Measurements from ENCODE around the gene EFHD2.
"Not testable (repeated sequence)": the region's sequence is repeated elsewhere in the genome, so short reads cannot be mapped to it uniquely, and the experiment has no call there.

Gene EFHD2

DNA sequence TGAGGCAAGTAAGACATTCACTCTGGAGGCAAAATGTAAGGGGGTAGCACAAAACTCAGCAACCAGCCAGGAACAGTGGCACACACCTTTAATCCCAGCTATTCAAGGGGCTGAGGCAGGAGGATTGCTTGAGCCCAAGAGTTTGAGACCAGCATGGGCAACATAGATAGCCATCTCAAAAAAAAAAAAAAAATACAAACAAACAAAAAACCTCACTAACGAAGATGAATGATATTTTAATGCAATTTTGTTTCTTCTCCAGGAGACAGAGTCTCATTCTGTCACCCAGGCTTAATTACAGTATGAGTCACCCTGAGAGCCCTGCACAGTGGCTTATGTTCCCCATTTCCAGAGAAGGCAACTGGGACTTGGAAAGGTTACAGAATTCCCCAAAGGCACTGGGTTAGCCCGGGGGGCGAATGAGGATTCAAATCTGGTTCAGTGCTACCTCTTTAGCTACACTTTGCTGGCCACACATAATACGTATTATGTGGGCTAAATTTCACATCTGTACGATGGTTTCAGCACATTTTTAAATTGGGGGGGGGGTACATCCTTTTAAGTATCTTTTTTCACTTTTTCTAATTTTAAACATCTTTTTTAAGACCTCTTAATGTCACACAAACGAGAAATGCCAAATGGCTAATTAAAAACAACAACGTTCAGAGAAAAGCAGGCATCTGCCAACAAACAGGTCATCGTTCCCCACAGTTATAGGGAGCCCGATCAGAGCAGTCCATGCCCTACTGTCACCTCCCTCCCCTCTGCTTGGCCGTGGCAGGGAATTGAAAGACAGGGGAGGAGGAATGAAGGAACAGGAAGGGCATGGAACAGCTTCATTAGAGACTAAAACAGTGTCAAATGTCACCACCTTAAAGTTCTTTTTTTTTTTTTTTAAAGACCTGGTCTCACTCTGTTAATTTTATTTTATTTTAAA is 50.4 kb downstream of the EFHD2 start:
- no peak overlapping the region for H3K4me3 ChIP-seq (ENCODE audit: low read depth, low read length)
- no peak for DNase-seq (ENCODE audit: low read depth)
- TF ChIP-seq, protein P1, sequence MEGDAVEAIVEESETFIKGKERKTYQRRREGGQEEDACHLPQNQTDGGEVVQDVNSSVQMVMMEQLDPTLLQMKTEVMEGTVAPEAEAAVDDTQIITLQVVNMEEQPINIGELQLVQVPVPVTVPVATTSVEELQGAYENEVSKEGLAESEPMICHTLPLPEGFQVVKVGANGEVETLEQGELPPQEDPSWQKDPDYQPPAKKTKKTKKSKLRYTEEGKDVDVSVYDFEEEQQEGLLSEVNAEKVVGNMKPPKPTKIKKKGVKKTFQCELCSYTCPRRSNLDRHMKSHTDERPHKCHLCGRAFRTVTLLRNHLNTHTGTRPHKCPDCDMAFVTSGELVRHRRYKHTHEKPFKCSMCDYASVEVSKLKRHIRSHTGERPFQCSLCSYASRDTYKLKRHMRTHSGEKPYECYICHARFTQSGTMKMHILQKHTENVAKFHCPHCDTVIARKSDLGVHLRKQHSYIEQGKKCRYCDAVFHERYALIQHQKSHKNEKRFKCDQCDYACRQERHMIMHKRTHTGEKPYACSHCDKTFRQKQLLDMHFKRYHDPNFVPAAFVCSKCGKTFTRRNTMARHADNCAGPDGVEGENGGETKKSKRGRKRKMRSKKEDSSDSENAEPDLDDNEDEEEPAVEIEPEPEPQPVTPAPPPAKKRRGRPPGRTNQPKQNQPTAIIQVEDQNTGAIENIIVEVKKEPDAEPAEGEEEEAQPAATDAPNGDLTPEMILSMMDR (IDR thresholded peaks at IDR 0.05; ENCODE audit: control insufficient read depth, extremely low read depth, insufficient read depth) = no peak

DNA sequence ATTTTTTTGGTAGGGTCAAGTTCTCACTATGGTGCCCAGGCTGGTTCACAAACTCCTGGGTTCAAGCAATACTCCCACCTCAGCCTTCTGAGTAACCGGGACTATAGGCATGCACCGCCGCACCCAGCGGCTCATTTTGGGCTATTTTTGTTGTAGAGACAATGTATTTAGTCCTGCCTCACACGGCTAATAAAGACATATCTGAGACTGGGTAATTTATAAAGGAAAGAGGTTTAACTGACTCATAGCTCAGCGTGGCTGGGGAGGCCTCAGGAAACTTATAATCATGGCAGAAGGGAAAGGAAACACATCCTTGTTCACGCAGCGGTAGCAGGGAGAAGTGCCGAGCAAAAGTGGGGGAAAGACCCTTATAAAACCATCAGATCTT is 51.0 kb downstream of the EFHD2 start:
- H3K4me3 ChIP-seq (ENCODE audit: low read depth, low read length) = no peak overlapping the region
- TF ChIP-seq, protein P1 (IDR thresholded peaks at IDR 0.05; ENCODE audit: control insufficient read depth, extremely low read depth, insufficient read depth) = no peak
- DNase-seq (ENCODE audit: low read depth) = no peak

DNA sequence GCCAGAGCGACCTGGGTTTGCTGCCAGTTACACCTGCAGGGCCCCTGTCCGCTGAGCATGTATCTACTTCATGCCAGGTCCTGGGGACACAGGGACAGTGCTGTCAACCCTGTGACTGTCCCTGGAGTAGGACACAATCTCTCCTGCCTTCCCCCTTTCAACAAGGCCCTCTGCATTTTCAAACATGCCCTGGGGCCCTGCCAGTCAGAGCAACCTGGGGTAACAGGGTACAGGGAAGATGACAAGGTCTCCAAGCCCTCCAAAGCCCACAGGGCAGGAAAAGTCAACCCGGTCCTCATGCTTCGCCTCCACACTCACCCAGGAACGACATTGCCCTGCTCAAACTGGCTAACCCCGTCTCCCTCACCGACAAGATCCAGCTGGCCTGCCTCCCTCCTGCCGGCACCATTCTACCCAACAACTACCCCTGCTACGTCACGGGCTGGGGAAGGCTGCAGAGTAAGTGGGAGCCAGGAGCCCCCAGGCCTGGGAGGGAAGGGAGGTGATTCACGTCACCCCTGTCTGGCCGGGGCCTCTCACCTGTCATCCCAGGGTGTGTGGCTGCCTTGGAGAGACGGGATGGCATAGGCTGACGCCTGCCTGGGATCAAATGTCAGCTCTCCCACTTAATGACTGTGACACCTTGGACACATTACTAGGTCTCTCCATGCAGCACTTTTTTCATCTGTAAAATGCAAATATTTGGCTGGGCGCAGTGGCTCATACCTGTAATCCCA is 53.5 kb downstream of the EFHD2 start:
- not testable (repeated sequence) for H3K4me3 ChIP-seq (ENCODE audit: low read depth, low read length); DNase-seq (ENCODE audit: low read depth)

DNA sequence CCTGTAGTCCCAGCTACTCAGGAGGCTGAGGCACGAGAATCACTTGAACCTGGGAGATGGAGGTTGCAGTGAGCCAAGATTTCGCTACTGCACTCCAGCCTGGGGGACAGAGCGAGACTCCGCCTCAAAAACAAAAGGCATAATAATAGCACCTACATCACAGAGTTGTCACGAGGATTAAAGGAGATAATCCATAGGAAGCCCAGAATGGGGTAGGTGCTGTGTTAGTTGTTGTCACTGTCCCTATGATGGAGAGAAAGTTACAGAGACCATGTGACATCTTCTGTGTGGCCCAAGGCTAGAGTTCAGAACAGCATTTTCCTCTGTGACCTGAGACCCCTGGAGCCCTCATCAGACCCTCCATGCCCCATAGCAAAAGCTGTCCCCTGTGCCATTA is 54.2 kb downstream of the EFHD2 start:
- not testable (repeated sequence) for H3K4me3 ChIP-seq (ENCODE audit: low read depth, low read length); DNase-seq (ENCODE audit: low read depth)

DNA sequence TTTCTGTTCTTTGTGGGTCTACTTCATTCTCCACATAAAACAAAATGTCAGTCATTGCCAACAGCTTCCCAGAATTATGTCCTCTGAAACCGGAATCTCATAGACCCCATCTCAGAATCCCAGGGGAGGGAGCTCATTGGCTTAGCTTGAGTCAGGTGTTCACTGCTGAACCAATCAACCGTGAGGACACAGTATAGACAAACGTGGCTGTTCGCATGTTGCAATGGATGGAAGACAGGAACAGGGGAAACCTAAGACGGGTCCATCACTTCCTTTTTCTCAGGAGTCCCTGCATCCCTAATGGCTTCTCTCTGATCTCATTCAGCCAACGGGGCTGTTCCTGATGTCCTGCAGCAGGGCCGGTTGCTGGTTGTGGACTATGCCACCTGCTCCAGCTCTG is 56.0 kb downstream of the EFHD2 start:
- TF ChIP-seq, protein P1 (IDR thresholded peaks at IDR 0.05; ENCODE audit: control insufficient read depth, extremely low read depth, insufficient read depth) = no peak
- no peak overlapping the region for H3K4me3 ChIP-seq (ENCODE audit: low read depth, low read length)
- DNase-seq (ENCODE audit: low read depth) = no peak

DNA sequence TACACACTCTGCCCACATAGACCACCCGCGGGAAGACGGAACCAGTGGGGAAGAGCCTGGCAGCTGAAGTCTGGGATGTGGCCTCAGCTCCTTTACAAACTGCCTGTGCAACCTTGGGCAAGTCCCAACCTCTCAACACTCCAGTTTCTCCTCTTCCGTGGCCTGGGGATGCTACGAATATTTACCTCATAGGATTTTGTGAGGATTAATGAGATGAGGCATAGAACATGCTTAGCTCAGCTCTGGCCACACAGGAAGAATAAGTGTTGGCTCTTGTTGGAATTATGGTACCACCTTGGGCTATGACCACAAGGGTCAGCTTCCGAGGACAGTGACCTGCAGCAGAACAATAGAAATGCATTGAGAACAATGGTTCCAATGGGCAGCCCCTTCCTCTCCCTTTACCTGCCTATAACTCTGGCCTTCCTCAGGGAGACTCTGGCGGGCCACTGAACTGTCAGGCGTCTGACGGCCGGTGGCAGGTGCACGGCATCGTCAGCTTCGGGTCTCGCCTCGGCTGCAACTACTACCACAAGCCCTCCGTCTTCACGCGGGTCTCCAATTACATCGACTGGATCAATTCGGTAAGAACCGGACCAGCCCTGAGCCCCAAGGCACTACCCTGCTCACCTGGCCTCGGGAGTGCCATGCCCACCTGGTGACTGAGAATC is 57.4 kb downstream of the EFHD2 start:
- not testable (repeated sequence) for DNase-seq (ENCODE audit: low read depth); H3K4me3 ChIP-seq (ENCODE audit: low read depth, low read length)

DNA sequence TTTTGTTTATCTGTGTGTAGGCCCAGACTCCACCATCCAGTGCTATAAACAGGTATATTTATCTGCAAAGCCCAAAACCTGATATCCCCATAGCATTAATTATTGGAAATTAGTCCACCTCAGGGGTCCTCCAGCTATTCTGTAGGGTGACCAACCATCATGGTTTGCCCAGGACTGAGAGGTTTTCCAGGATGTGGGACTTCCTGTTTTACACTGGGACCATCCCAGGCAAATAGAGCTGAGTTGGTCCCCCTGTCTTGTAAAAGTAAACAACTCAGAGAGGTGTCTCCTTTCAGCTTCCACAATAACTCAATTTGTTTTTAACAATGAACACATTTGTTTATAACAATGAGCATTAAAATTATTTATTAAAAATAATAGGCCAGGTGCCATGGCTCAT is 58.5 kb downstream of the EFHD2 start:
- DNase-seq (ENCODE audit: low read depth) = no peak
- H3K4me3 ChIP-seq (ENCODE audit: low read depth, low read length) = no peak overlapping the region
- TF ChIP-seq, protein P1 (IDR thresholded peaks at IDR 0.05; ENCODE audit: control insufficient read depth, extremely low read depth, insufficient read depth) = no peak

DNA sequence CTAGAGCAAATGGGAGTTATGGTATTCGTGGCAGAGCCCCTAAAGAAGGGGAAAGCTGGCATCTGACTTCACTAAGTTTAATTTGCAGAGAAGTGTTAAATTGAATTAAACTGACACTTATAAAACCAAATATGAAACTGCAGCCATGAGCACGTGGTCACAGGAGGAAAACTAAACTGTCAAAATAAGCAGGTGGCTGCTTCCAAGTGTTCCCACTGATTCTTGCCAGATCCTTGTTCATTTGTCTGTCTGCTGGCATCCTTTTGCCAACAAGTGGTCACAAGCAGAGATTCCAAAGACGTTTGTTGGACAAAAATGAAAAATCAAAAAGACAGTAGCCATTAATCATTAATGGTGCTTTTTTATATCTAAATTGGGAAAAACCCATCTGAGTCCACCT is 59.7 kb downstream of the EFHD2 start:
- TF ChIP-seq, protein P1 (IDR thresholded peaks at IDR 0.05; ENCODE audit: control insufficient read depth, extremely low read depth, insufficient read depth) = no peak
- no peak for DNase-seq (ENCODE audit: low read depth)
- no peak overlapping the region for H3K4me3 ChIP-seq (ENCODE audit: low read depth, low read length)

DNA sequence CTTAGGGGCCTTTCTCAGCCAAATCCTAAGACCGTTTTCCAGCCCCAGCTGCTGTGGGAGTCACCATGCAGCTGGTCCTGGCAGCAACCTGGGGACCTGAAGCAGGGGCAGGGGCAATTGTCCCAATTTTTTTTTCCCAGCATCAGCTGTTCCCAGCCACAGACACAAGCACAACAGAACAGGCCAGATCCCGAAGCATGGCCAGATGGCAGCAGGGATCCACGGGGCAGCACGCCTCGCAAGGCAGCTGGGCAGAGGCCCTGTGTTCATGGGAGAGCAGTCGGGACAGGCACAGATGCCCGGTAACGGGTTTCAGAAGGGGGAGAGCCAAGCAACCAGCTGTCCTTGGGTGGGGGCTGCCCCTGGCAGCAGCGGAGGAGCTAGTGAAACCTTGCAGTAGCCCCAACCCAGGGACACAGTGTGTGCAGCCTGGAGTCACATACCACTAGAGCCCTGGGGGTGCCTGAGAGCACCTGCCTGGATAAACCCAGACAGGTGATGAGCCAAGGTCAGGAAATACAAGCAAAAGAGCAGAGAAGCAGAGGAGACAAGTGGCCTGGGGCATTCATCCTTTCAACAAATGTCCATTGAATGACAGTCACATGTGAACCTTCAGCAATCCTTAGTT is 60.2 kb downstream of the EFHD2 start:
- H3K4me3 ChIP-seq (ENCODE audit: low read depth, low read length); DNase-seq (ENCODE audit: low read depth): not testable (repeated sequence)

DNA sequence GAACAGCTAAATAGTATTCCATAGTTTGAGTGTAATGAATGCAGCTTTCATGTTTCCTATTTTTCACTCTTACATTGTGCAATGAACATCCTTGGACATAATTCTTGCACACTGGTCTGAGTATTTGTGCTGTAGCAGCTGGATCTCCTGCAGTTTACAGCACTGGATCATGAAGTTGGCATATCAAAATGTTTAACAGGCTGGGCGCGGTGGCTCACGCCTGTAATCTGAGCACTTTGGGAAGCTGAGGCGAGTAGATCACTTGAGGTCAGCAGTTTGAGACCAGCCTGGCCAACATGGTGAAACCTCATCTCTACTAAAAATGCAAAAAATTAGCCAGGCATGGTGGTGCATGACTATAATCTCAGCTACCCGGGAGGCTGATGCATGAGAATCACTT is 61.4 kb downstream of the EFHD2 start:
- H3K4me3 ChIP-seq (ENCODE audit: low read depth, low read length); DNase-seq (ENCODE audit: low read depth): not testable (repeated sequence)

DNA sequence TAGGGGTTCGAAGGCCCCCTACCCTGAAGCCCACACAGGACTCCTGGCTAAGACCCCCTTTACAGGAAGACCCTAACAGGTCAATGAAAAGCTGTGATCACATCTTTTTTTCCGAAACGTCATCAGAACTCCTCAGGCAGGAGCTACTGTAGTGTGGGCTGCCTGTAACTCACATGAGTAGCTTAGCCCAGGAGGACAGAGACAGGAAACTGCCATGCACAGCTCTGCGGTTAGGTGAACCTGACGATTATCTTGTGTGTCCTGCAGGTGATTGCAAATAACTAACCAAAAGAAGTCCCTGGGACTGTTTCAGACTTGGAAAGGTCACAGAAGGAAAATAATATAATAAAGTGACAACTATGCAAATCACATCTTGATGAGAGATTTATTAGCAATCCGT is 62.0 kb downstream of the EFHD2 start:
- H3K4me3 ChIP-seq (ENCODE audit: low read depth, low read length); DNase-seq (ENCODE audit: low read depth): not testable (repeated sequence)

All from LNCaP clone FGC (cell line).